ENCODE measurements around the gene ITGB2.
"Not testable (repeated sequence)": the region's sequence is repeated elsewhere in the genome, so short reads cannot be mapped to it uniquely, and the experiment has no call there.

Gene ITGB2

GRCh38 chr21:44879238-44879637, 41.5 kb downstream of the ITGB2 start:
- not testable (repeated sequence) for DNase-seq

DNA sequence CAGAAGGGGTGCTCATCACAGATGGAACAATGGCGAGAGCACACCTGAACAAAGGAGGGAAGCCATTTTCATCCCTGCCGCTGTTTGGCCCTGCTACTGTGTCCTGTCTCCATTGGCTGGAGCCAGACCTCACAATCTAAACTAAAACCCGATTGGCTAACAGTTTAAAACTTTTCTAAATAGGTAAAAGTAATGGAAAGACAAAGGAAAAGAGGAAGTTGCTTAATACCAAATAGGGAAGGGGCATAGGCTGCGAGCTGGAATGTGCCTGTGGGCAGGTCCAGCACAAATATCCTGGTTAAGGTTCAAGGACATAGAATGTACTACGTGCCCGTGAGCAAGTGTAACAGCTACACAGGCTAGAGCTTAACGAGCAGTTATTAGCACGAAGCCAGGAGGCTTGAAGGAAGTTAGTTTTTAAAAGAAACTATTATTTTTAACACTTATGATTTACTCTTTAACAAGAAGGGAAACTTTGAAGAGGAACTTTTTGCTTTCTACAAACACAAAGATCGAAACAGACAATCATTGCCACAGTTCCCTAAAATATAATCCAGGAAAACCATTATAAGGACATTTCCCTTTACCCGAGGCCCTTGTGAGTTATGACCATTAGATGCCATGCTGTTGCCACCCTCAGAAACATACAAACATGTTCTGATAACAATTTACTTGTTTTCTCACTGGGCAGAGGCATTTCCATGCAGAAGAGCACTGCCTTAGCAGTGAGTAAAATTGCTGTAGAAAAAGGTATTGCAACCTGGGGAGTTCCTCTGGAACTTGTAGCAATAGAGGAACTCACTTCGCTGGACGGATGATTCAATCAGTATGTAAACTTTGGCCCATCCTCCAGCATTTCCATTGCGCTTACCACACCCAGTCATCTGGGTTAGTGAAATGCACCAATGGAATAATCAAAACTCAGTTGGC, 42.4 kb downstream of the ITGB2 start:
- DNase-seq, result no peak

- DNase-seq, result no peak
Measured at GRCh38 chr21:44876849-44877575, 43.7 kb downstream of the ITGB2 start.

DNA sequence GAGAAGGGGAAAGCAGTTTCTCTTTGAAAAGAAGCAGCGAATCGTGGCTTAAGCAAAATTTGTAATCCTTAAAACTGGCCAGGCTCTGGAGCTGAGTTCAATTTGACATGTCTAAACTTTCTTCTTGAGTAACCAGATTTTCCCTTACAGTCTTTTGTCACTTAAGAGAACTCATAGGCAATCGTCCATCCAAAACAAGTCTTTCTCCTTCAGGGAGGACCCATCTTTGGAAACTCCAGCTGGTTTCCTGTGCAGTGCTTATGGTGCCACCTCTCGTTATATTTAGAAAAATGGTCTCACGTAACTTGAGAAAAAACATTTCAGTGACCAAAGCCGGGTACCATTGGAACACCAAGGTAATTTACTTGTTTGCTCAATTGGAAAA, 45.4 kb downstream of the ITGB2 start:
- no peak for DNase-seq

DNA sequence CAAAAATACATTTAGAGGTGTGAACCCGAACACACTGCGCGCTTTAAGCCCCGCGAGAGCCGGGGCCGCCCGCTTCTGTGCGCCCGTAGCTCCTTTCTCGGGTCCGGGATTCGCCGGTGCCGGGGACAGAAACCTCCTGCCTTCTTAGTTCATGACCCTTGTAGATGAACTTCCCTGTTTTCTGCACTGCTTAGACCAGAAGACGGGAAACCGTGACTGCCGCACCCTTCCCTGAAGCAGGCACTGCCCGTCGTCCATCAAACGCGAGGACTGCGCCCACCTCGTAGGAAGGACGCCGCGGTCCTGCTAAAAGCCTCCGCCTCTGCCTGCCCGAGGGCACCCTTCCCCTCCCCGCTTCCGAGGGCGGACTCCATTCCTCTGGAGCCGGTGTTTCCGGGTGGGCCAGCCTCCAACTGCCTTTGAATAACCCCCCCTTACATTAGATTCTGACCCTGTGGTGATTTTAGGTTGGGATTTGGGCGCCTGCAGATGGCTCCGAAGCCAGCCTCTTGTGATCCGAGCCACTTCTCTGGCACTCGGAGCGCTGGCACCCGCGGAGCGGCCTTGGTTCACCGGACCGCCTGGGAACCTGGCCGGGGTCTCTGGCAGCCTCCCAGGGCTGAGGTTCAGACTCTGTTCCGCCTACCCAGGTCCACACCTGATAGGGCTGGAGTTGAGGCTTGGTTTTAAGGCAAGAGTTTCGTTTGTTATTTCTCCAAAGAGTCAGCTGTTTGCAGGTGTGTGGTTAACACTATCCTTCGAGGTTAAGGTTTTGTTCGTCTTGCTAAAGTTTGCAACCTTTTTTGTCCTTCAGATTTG, 46.0 kb downstream of the ITGB2 start:
- no peak for DNase-seq

- DNase-seq, result no peak
Measured at GRCh38 chr21:44874240-44874496, 46.5 kb downstream of the ITGB2 start.

DNA sequence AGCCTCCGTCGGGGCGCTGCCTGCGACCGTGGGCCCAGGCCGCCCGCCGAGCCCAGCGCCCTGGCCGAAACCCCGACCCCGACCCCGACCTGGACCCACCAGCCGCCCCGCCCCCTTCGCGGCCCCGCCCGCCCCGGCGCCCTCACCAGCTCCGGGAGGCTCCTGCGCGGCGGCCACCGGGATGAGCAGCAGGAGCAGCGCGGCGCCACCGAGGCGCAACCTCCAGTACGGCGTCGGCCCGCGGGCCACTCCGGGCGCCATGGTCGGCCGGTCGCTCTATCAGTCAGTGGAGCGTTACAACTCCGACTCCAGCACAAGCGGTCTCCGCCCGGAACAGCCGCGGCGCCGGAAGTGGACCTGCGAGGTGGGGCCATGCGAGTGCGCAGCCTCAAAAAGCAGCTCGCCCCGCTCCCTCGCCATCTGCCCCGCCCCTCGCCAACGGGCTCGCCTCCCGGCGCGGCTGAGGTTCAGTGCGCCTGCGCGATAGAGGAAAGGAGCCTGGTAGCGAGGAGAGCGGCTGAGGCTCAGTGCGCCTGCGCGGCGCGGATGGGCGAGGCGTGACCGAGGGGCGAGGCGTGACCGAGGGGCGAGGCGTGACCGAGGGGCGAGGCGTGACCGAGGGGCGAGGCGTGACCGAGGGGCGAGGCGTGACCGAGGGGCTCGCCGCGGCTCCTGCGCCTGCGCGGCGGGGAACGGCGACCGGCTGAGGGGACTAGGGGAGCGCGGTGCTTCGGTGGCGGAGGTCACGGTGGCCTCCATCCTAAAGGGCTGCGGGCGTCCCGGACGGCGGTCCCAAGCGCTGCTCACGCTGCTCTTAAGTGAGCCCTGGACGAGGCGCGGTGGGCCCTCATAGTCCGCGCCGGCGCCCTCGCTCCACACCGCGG, 47.1 kb downstream of the ITGB2 start, which contains the start of gene PTTG1IP:
PTTG1IP (minus strand) TSS at position 335 of the 884 bp plus-strand sequence; CDS start at position 261, 74 bp downstream.
- peak; percentile 97 for DNase-seq

GRCh38 chr21:44872649-44873355, 47.9 kb downstream of the ITGB2 start:
- DNase-seq, result no peak

GRCh38 chr21:44872323-44872648, 48.4 kb downstream of the ITGB2 start:
- no peak for DNase-seq

DNA sequence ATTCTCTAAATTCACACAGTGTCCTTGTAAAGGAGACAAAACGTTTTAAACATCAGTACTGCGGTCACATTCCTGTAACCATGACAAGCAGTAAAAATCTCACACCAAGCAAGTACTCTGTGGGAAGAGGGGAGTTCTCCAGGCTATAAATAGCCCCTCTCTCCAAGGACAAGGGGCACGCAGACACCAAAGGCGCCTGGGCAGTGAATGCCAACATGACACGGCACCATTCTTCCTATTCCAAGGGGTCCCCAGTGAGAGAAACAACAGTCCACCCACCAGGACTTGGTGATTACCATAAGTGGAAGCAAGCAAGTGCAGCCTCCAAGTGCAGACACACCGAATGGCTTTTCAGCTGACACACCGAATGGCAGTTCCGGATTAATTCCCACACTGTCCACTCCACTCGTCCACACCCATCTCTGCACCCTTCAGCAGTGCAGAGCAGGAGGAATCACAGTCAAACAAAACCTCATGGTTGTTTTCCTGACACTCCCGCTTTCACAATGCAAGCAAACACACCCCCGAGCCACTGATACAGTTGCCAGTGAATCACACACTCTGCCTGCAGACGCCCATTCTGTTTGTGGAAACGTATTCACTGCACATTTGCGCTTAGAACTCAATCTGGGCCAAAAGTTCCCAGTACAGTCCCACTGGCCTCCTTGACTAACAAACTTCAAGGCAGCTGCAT, 49.0 kb downstream of the ITGB2 start:
- DNase-seq, result no peak

- no peak for DNase-seq
Measured at GRCh38 chr21:44870748-44871495, 49.8 kb downstream of the ITGB2 start.

GRCh38 chr21:44869781-44870747, 50.6 kb downstream of the ITGB2 start:
- peak; percentile 69 for DNase-seq

DNA sequence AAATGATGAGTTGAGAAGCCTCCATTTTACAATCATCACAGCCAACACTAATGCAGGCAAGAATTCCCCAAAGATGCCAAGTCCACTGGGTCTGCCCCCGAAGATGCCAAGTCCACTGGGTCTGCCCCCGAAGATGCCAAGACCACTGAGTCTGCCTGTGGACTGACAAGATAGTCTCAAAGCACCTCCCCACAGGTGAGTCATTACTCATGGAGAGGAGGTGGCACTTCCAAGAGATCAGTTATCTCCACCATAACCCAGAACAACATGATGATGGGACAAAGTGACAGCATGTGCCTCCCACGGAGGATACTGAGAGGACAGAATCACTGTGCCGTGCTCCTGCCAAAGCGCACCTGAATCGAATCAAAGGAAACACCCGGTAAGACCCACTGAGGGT, 52.0 kb downstream of the ITGB2 start:
- no peak for DNase-seq

DNA sequence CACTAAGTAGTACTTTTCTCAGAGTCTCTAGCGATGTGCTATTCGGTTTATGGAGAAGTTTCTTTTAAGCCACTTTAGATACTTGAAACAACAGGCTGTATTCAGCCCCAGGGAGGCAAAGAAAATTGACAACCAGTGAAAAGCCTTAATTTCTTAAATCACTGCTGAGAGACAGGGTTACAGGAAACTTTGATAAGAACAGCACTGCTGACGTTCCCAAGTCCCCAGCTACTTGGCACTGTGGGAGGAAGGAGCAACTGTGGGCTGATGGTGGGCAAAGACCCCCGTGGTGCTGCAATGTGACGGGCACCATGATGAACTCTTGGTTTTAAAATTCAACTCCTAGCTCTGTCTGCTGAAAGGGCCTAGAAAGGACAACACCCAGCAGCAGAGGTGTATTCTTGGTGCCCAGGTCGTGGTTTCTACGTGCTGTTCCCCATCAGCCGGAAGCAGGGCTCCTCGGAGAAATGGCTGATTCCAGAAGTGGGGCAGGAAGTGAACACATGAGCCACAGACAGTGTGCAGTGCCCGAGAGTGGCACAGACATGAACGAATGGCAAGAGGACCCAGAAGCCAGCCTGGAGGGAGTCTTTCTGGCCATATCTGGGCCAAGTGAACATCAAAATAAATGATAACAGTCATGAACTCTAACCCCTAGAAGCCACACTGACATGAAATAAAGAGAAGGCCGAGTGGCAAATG, 52.5 kb downstream of the ITGB2 start:
- DNase-seq, result no peak

GRCh38 chr21:44867464-44867863, 53.2 kb downstream of the ITGB2 start:
- no peak for DNase-seq

- no peak for DNase-seq
Measured at GRCh38 chr21:44866780-44867179, 53.9 kb downstream of the ITGB2 start.

GRCh38 chr21:44865561-44866280, 55.0 kb downstream of the ITGB2 start:
- no peak for DNase-seq

Measured in T1000 (cell line).